COLO668 (cell line): ENCODE results near the gene NTM.
A peak's percentile ranks its signal among the peaks of the same experiment; 100 is the strongest.

Experiments used
- DNase-seq: peaks from one replicate; lab custom pipeline; 2025; ENCODE audit not compliant: unreplicated experiment; lab: John Stamatoyannopoulos, UW

NTM gene

GRCh38 chr11:131760091-131761061 is 390.0 kb downstream of the NTM start:
- no peak for DNase-seq

- DNase-seq: no peak
Observed at GRCh38 chr11:131762346-131763110, 392.1 kb downstream of the NTM start.

GRCh38 chr11:131763193-131763890 is 392.9 kb downstream of the NTM start:
- no peak for DNase-seq

DNA sequence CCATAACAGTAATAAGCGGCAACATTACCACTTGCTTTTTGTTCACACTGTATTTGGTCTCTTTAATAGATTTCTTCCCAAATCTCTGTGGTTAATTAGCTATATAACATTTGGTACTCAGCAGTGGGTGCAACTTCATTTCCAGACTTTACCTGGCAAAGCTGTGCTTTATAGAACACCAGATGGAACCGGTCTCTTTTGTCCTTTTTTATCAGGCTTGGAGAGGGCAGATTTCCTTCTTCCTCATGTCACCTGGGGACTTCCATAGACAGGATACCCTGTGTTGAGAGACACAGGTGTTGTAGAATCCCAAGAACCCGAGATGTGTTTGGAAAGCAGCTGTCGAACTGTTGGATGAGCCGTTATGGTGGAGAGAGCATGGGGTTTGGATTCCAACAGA is 393.7 kb downstream of the NTM start:
- no peak for DNase-seq

DNA sequence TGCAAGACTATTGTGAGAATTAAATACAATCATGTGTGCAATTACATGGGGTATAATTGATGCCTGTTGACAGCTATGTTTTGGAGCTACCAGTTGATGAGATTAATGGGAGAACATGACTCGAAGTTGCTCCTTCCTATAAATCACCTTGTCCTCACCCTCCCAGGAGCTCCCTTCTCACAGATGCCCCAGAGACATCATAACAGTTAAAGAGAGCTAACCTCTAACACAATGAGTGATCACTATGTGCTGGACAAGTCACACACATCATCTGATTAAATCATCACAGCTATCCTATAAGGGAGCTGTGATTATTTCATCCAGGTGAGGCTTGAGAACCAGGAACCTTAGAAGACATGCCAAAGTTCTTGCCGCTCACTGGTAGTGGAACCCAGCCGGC is 394.2 kb downstream of the NTM start:
- no peak for DNase-seq

DNA sequence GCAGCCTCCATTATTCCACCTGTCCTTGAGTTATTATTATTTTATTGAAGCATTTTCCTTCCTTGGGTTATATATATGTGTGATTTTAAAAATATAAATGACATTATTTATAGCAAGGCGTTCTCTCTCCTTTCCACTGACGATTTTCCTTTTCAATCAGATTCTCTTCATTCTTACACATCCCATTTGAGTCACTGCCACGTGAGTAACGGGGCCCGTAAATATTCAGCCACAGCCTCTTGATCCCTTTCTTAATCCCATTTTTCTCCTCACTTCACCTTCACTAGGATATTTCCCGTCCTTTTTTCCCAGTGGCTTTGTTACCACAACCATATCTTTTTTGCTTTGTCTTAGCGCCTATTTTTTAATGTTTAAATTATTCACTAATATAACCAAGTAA is 396.2 kb downstream of the NTM start:
- DNase-seq: no peak

GRCh38 chr11:131767421-131767820 is 397.0 kb downstream of the NTM start:
- DNase-seq: no peak

GRCh38 chr11:131770801-131771200 is 400.4 kb downstream of the NTM start:
- DNase-seq: no peak

DNA sequence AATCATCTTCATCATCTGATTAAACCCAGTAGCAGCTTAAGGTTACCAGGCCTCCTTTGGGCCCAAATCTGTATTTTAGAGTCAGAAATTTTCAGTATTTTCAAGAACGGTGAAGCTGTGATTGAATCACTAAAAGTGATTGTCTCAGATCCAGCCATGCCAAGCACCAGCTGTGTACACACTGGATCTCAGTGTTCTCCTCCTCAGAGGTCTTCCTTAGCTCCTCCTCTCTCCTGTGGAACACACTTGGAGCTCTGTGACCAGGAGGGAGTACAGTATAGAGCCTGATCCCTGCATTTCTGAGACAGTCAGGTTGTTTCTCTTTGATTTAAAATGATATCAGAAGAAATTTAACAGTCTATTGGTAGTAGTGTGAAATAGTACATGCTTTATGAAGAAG is 401.1 kb downstream of the NTM start:
- no peak for DNase-seq

DNA sequence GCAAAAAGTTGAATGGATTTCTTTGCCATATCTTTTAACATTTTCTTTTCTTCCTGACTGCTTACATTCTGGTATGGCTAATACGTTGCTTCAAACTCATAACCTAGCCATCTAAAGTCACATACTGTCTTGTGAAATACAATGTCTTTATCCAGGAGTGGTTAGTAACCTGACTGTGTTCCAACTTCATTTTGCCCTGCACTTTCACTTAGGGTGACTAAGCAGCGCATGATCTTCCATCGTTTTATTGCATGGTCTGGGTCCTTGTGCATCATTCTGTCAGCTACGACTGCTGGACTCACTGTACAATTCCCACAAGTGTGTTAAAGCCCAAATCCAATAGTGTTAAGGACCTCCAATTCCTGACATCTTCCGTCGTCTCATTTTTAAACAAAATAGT is 403.2 kb downstream of the NTM start:
- no peak for DNase-seq

DNA sequence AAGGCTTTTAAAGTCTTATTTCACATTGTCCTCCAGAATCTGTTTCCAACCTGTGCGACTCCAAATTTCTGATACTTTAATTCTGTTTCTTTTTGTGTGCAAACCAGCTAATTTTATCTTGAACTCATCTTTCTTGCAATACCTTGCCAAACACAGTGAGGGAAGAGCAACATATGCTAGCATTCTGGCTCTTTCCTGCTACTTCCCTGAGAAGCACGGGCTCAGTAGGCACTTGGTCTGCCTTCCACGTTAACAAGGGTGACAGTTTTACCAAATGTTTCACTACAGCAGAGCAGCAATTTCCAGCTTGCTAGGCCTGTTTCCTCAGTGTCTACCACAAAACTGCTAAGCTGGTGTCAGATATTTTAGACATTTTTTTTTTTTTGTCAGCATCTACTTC is 405.8 kb downstream of the NTM start:
- DNase-seq: no peak

GRCh38 chr11:131785801-131786200 is 415.4 kb downstream of the NTM start:
- no peak for DNase-seq

- DNase-seq: no peak
Observed at GRCh38 chr11:131787119-131787518, 416.7 kb downstream of the NTM start.

DNA sequence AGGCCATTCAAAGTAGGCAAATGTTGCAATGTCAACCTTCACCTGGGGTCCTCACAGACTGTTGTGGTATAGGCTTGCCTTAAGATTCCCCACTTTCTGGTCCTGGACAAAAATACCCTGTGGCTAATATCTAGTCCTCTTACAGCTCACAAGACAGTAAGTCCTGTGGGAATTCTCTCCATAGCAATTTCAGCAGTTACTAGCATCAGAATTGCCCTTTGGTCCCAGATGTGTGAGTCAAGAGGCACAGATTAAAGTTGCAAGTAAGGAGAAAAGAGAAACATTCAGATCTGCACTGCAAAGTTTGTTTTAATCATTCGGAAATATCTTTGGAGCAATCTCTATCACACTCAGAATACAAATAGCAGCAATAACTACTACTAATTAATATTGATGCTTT is 420.2 kb downstream of the NTM start:
- no peak for DNase-seq

GRCh38 chr11:131792243-131792642 is 421.8 kb downstream of the NTM start:
- DNase-seq: peak; percentile 65

GRCh38 chr11:131796089-131796488 is 425.7 kb downstream of the NTM start:
- DNase-seq: no peak

- peak; percentile 38 for DNase-seq
Observed at GRCh38 chr11:131796541-131796940, 426.1 kb downstream of the NTM start.

DNA sequence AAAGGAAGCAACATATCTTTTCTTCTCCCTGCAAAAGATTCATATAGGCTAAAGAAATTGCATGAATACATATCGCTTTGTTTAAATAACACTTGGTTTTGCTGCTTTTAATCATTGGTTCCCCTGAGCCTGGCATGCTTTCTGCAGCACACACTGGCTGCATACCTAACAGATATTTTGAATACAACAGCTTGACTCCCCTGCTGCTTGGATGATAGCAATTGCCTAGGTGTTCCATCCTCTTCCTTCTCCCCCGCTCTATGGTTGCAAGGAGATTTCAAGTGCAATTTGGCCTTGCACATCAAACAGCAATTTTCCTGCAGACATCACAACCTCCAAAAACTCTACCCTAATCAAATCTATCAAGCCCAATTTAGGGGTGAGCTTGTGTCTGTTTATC is 430.0 kb downstream of the NTM start:
- no peak for DNase-seq

DNA sequence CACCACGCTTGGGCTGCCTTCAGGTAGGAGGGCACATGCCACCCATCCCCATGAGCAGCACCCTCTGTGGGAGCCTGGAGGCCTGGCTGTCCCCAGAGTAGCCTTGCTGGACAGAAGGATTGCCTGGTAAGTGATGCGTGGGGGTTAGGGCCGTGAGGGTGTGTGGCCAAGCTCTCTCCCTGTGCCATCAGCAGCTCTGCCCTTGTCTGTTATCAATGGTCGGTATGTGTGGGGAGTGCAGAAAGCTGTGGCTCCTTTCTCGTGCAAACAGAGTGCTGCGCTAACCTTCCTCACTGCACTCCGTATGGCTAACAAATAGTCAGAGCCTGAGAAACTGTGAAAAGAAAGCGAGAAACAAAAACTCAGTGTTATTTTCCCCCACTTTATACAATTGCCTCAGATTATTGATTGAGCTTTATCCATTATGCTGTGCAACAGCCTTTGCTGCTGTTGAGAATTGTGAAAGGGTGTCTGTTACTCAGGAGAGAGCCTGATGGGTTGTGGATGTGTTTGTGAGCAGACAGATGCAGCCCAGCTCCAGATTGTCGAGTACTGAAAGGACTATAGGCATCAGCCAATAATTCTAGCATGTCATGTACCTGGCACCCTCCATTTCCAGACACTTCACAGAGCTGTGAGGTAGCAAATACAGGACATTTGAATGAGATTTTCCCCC is 432.2 kb downstream of the NTM start:
- no peak for DNase-seq

DNA sequence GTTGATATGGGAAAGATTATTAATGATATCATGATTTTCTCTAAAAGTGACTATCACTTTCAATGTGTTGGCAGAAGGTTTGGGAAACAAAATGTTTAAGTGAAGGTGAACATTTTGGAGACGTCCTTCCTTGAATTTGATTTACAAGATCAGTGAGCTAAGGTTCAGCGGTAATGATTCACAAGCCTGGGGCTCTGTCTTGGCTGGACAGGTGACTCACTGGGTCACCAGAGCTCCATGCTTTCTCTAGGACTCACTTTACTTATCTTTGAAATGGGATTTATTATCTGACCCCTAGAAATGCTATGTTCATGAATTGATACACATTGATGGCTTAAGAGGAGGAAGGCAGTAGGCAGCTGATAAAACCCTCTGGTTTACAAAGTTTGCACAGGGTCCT is 437.5 kb downstream of the NTM start:
- DNase-seq: no peak

DNA sequence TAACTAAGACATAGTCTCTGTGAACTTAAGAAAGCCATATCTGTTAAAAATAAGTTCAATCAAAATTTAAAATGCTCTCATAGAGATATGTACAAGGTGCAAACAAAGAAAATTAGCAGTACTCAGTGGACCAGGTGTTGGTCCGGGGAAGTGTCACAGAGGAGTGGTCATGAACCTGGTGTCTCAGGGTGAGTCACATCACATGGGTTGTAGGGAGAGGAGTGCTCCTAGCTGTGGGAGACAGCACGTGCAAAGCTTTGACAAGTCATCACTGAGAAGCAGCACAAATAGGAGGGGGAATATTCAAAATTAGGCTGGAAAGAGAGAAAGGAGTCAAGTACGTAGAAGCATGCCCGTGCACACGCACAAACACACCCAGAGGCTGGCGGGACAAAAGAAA is 438.1 kb downstream of the NTM start:
- no peak for DNase-seq
